Endothelial cell of umbilical vein (primary cell): ENCODE data around the gene GMEB2. TPM values are rescaled to one million over a fixed set of nuclear protein-coding genes. Genes with fewer than 3 reads are reported as not detected.
"Not testable (repeated sequence)": the region's sequence is repeated elsewhere in the genome, so short reads cannot be mapped to it uniquely, and the experiment has no call there.

Experiments
- BruUV-seq: library from RNA; stranded (reverse); fragments of 400-500 nt; replicated peaks from 2 replicates; lab custom pipeline; 2021; lab: Mats Ljungman, UMichigan
- CTCF ChIA-PET: fragments of 300-600, 350-600 bp; sonication (Branson Sonifier 250); formaldehyde crosslinking; loops from one replicate; lab custom pipeline; 2021; ENCODE audit warnings: antibody characterized with exemption, inconsistent platforms; lab: Charles Lee
- POLR2A ChIA-PET: fragments of 300-600, 350-600 bp; sonication (Branson Sonifier 250); formaldehyde crosslinking; loops from one replicate; lab custom pipeline; 2021; ENCODE audit warnings: antibody characterized with exemption, inconsistent platforms; lab: Charles Lee
- DNase-seq: peaks from one replicate; pipeline ENCODE4 v3.0.0-alpha.2; 2011; ENCODE audit warnings: low read depth, low spot score
- FAIRE-seq: peaks from 2 replicates; lab custom pipeline; 2011; peaks lifted over from hg19 to GRCh38; lab: Jason Lieb, UNC
- H2AFZ ChIP-seq: 2 replicates; pipeline ENCODE4 v1.6.0; 2012; ENCODE audit warnings: low read depth, low read length, control low read depth, inconsistent platforms
- H3K27ac ChIP-seq: 2 replicates; pipeline ENCODE4 v1.5.1; 2011; ENCODE audit warnings: low read depth, mild to moderate bottlenecking, control low read depth, low read length, moderate library complexity; ENCODE audit not compliant: insufficient read depth
- H3K27me3 ChIP-seq, 2 experiments: 2 replicates each; pipeline versions ENCODE4 v1.6.0 to v1.6.1; 2011; ENCODE audit warnings: low read length in 2 of 2, mixed read lengths in 1 of 2; ENCODE audit not compliant: control insufficient read depth in 2 of 2, insufficient read depth in 2 of 2
- H3K36me3 ChIP-seq, 2 experiments: 2 replicates in 1 of 2; 3 replicates in 1 of 2; pipeline ENCODE4 v1.5.1; 2011; ENCODE audit warnings: low read length in 2 of 2, mild to moderate bottlenecking in 1 of 2, moderate library complexity in 1 of 2; ENCODE audit not compliant: control insufficient read depth in 2 of 2, insufficient read depth in 2 of 2; ENCODE audit errors: extremely low read depth in 1 of 2
- H3K4me1 ChIP-seq: 3 replicates; pipeline ENCODE4 v1.5.1; 2011; ENCODE audit warnings: mild to moderate bottlenecking, low read length; ENCODE audit not compliant: control insufficient read depth, insufficient read depth; ENCODE audit errors: extremely low read depth
- H3K4me2 ChIP-seq: 2 replicates; pipeline ENCODE4 v1.6.1; 2011; ENCODE audit warnings: low read length, control low read depth, mixed read lengths; ENCODE audit not compliant: insufficient read depth
- H3K4me3 ChIP-seq, 3 experiments: fragments of 200-600 bp in 1 of 3; sonication (generic), shearing (Covaris generic) in 1 of 3; replicated peaks in 1 of 3; 2 replicates each; pipeline ENCODE4 v1.5.1; 2011 to 2016; ENCODE audit warnings: control low read depth in 3 of 3, low read length in 3 of 3, mild to moderate bottlenecking in 2 of 3, inconsistent platforms in 1 of 3, low read depth in 1 of 3, moderate library complexity in 1 of 3; ENCODE audit not compliant: insufficient read depth in 1 of 3
- H3K79me2 ChIP-seq: 2 replicates; pipeline ENCODE4 v1.6.0; 2012; ENCODE audit warnings: low read length, inconsistent platforms; ENCODE audit not compliant: control insufficient read depth, insufficient read depth
- H3K9ac ChIP-seq: replicated peaks from 2 replicates; pipeline ENCODE3; 2011; ENCODE audit warnings: low read length, control low read depth; ENCODE audit not compliant: insufficient read depth; ENCODE audit errors: extremely low read depth
- H3K9me1 ChIP-seq: replicated peaks from 3 replicates; pipeline ENCODE4 v1.6.0; 2011; ENCODE audit warnings: mild to moderate bottlenecking, low read length; ENCODE audit not compliant: control insufficient read depth, insufficient read depth; ENCODE audit errors: extremely low read depth
- H3K9me3 ChIP-seq: replicated peaks from 2 replicates; pipeline ENCODE4 v1.5.1; 2012; ENCODE audit warnings: low read length, inconsistent platforms; ENCODE audit not compliant: control insufficient read depth, insufficient read depth
- H4K20me1 ChIP-seq: replicated peaks from 2 replicates; pipeline ENCODE3; 2011; ENCODE audit warnings: mild to moderate bottlenecking, low read length; ENCODE audit not compliant: control insufficient read depth, insufficient read depth; ENCODE audit errors: extremely low read depth
- FOS ChIP-seq: IDR thresholded peaks from 2 replicates; pipeline ENCODE4 v1.6.1; 2011; ENCODE audit warnings: mild to moderate bottlenecking, low read length, moderate library complexity, borderline replicate concordance; ENCODE audit not compliant: insufficient read depth
- GATA2 ChIP-seq: IDR thresholded peaks from 2 replicates; pipeline ENCODE4 v1.7.0; 2011; ENCODE audit warnings: low read depth, mild to moderate bottlenecking, moderate library complexity, mixed read lengths, low read length; ENCODE audit not compliant: insufficient read length, insufficient read depth
- MAX ChIP-seq: IDR thresholded peaks from 2 replicates; pipeline ENCODE4 v1.6.1; 2011; ENCODE audit not compliant: insufficient read depth, insufficient read length
- MYC ChIP-seq: IDR thresholded peaks from one replicate; pipeline ENCODE4 v1.6.1; 2011; ENCODE audit warnings: mild to moderate bottlenecking, low read depth, low read length
- POLR2A ChIP-seq: IDR thresholded peaks from 2 replicates; pipeline ENCODE4 v1.6.1; 2012; ENCODE audit warnings: low read depth, mild to moderate bottlenecking, control low read depth, low read length
- POLR2AphosphoS5 ChIP-seq: IDR thresholded peaks from 2 replicates; pipeline ENCODE4 v1.6.1; 2012; ENCODE audit warnings: low read depth, mild to moderate bottlenecking, control low read depth, low read length, moderate library complexity; ENCODE audit not compliant: insufficient read depth
- dilution Hi-C: fragments of 300-500 bp; cut with MboI; formaldehyde crosslinking; loops from one replicate; pipeline ENCODE4 v1.15.0; 2019; ENCODE audit warnings: low sequenced_read_pairs; ENCODE audit not compliant: extremely low pct_ligation_motif_present
- intact Hi-C: fragments of 100-400 bp; cut with micrococcal nuclease; formaldehyde crosslinking; loops from one replicate; pipeline ENCODE4 v1.10.0; 2022
- polyA plus RNA-seq, 4 experiments: library from polyadenylated mRNA; depleted of rRNA in 3 of 4; stranded (reverse) in 3 of 4; unstranded in 1 of 4; fragments of >200 nt; gene quantifications; 2 replicates each; pipeline versions ENCODE4 v1.2.1 to v1.2.3, GENCODE V29; 2011 to 2012; ENCODE audit warnings: missing spikeins in 1 of 4
- total RNA-seq: library from RNA; stranded (reverse); gene quantifications from 2 replicates; pipeline ENCODE4 v1.2.3, GENCODE V29; 2021

Gene GMEB2
- total and polyA plus RNA-seq, 2 donors (not counting 3 experiments of a cell fraction or from before 2014, with no cell fraction given) = 12.7 to 14.1 TPM

GRCh38 chr20:63617092-63617875 lies 9.6 kb downstream of the GMEB2 start:
- POLR2A ChIA-PET = no interaction called here

DNA sequence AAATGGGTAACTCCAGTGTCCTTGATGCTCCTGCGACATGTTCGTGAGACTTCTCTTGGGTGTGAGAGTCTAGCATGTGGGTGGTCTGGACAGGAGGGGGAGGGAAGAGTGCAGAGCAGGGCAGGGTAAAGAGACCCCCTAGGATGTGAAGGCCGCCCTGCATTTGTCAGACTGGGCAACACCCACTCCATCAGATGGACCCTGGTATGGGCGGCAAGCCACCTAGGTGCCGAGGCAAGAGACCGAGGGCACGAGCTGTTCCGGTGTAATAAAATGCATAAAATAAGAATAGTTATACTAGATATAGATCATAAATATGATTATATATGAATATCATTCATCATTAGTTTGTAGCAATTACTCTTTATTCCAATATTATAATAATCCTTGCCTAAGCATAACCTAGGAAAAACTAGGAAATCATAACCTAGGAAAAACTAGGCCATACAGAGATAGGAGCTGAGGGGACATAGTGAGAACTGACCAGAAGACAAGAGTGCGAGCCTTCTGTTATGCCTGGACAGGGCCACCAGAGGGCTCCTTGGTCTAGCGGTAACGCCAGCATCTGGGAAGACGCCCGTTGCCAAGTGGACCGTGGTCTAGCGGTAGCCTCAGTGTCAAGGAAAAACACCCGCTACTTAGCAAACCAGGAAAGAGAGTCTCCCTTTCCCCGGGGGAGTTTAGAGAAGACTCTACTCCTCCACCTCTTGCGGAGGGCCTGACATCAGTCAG lies 12.9 kb downstream of the GMEB2 start:
- peaks cover 13% of the 10 kb centered on the region for H3K79me2 ChIP-seq
- POLR2A ChIA-PET, H3K9ac ChIP-seq, H3K27ac ChIP-seq, H2AFZ ChIP-seq, H3K4me1 ChIP-seq, H3K27me3 ChIP-seq, intact Hi-C loops, dilution Hi-C loops, H3K9me3 ChIP-seq, CTCF ChIA-PET, DNase-seq, H3K4me3 ChIP-seq, BruUV-seq, H3K9me1 ChIP-seq, H3K4me2 ChIP-seq, FAIRE-seq, H4K20me1 ChIP-seq: not testable (repeated sequence)
- H3K36me3 ChIP-seq = peaks cover 8 to 13% of the 10 kb centered on the region in 2 experiments

More at GRCh38 chr20:63617092-63617875, 9.6 kb downstream of the GMEB2 start:
- H3K27ac ChIP-seq = no peak overlapping the region
- FAIRE-seq = no peak
- H2AFZ ChIP-seq = no peak overlapping the region
- H3K36me3 ChIP-seq = peaks cover 8 to 13% of the 10 kb centered on the region in 2 experiments
- no TSS peak for BruUV-seq
- H3K4me3 ChIP-seq = no peak overlapping the region
- peaks cover 21% of the 10 kb centered on the region for H3K79me2 ChIP-seq
- no peaks in the 10 kb centered on the region for H3K9me1 ChIP-seq
- intact Hi-C loops (no loop called here), dilution Hi-C loops (no loop called here)
- no peaks in the 10 kb centered on the region for H4K20me1 ChIP-seq
- no peaks in the 10 kb centered on the region for H3K4me1 ChIP-seq
- H3K9me3 ChIP-seq = no peaks in the 10 kb centered on the region
- DNase-seq = no peak
- no peaks in the 10 kb centered on the region for H3K27me3 ChIP-seq
- CTCF ChIA-PET = interaction anchor here (1.2 kb wide), 1 partner anchor 10 kb away, joined by 3 read pairs; the partner anchor contains the start of gene GMEB2
- TF ChIP-seq MYC (no peak), MAX (no peak), POLR2AphosphoS5 (no peak), FOS (no peak), GATA2 (no peak), POLR2A (no peak)
- H3K4me2 ChIP-seq = no peak overlapping the region
- H3K9ac ChIP-seq = no peak overlapping the region
